ENCODE data around the gene CACNA2D3.

CACNA2D3 gene

GRCh38 chr3:54533856-54534255 is 411.5 kb downstream of the CACNA2D3 start:
- no peak for TF ChIP-seq REST (IDR thresholded peaks at IDR 0.05; ENCODE audit: insufficient read depth in 1 of 2, low read depth in 2 of 2, low read length in 2 of 2)
- TF ChIP-seq FOXP2 (optimal IDR thresholded peaks at IDR 0.05; ENCODE audit: borderline replicate concordance, extremely low read depth, extremely low read length, insufficient read depth) = no peak
- TF ChIP-seq POLR2AphosphoS5 (IDR thresholded peaks at IDR 0.05; ENCODE audit: low read depth, low read length) = no peak
- no peak for TF ChIP-seq SIN3A (IDR thresholded peaks at IDR 0.05; ENCODE audit: borderline replicate concordance, insufficient read depth, low read length)
- no peak for TF ChIP-seq TAF1 (IDR thresholded peaks at IDR 0.05; ENCODE audit: borderline replicate concordance, insufficient read depth, low read length)

- TF ChIP-seq TAF1 (IDR thresholded peaks at IDR 0.05; ENCODE audit: borderline replicate concordance, insufficient read depth, low read length) (no peak), FOXP2 (optimal IDR thresholded peaks at IDR 0.05; ENCODE audit: borderline replicate concordance, extremely low read depth, extremely low read length, insufficient read depth) (no peak), POLR2AphosphoS5 (IDR thresholded peaks at IDR 0.05; ENCODE audit: low read depth, low read length) (no peak), SIN3A (IDR thresholded peaks at IDR 0.05; ENCODE audit: borderline replicate concordance, insufficient read depth, low read length) (no peak), REST (IDR thresholded peaks at IDR 0.05; ENCODE audit: insufficient read depth in 1 of 2, low read depth in 2 of 2, low read length in 2 of 2) (no peak)
These were observed 413.3 kb downstream of the CACNA2D3 start for GRCh38 chr3:54535619-54536018.

GRCh38 chr3:54536450-54536849 is 414.1 kb downstream of the CACNA2D3 start:
- TF ChIP-seq FOXP2 (optimal IDR thresholded peaks at IDR 0.05; ENCODE audit: borderline replicate concordance, extremely low read depth, extremely low read length, insufficient read depth) = no peak
- TF ChIP-seq SIN3A (IDR thresholded peaks at IDR 0.05; ENCODE audit: borderline replicate concordance, insufficient read depth, low read length) = no peak
- no peak for TF ChIP-seq POLR2AphosphoS5 (IDR thresholded peaks at IDR 0.05; ENCODE audit: low read depth, low read length)
- TF ChIP-seq REST (IDR thresholded peaks at IDR 0.05; ENCODE audit: insufficient read depth in 1 of 2, low read depth in 2 of 2, low read length in 2 of 2) = no peak
- TF ChIP-seq TAF1 (IDR thresholded peaks at IDR 0.05; ENCODE audit: borderline replicate concordance, insufficient read depth, low read length) = no peak

GRCh38 chr3:54537506-54537905 is 415.2 kb downstream of the CACNA2D3 start:
- no peak for TF ChIP-seq SIN3A (IDR thresholded peaks at IDR 0.05; ENCODE audit: borderline replicate concordance, insufficient read depth, low read length)
- TF ChIP-seq REST (IDR thresholded peaks at IDR 0.05; ENCODE audit: insufficient read depth in 1 of 2, low read depth in 2 of 2, low read length in 2 of 2) = no peak
- no peak for TF ChIP-seq FOXP2 (optimal IDR thresholded peaks at IDR 0.05; ENCODE audit: borderline replicate concordance, extremely low read depth, extremely low read length, insufficient read depth)
- no peak for TF ChIP-seq TAF1 (IDR thresholded peaks at IDR 0.05; ENCODE audit: borderline replicate concordance, insufficient read depth, low read length)
- TF ChIP-seq POLR2AphosphoS5 (IDR thresholded peaks at IDR 0.05; ENCODE audit: low read depth, low read length) = no peak

GRCh38 chr3:54538346-54538745 is 416.0 kb downstream of the CACNA2D3 start:
- TF ChIP-seq TAF1 (IDR thresholded peaks at IDR 0.05; ENCODE audit: borderline replicate concordance, insufficient read depth, low read length) (no peak), SIN3A (IDR thresholded peaks at IDR 0.05; ENCODE audit: borderline replicate concordance, insufficient read depth, low read length) (no peak), POLR2AphosphoS5 (IDR thresholded peaks at IDR 0.05; ENCODE audit: low read depth, low read length) (no peak), REST (IDR thresholded peaks at IDR 0.05; ENCODE audit: insufficient read depth in 1 of 2, low read depth in 2 of 2, low read length in 2 of 2) (no peak), FOXP2 (optimal IDR thresholded peaks at IDR 0.05; ENCODE audit: borderline replicate concordance, extremely low read depth, extremely low read length, insufficient read depth) (no peak)
